ENCODE data around the gene MANF.

MANF gene

DNA sequence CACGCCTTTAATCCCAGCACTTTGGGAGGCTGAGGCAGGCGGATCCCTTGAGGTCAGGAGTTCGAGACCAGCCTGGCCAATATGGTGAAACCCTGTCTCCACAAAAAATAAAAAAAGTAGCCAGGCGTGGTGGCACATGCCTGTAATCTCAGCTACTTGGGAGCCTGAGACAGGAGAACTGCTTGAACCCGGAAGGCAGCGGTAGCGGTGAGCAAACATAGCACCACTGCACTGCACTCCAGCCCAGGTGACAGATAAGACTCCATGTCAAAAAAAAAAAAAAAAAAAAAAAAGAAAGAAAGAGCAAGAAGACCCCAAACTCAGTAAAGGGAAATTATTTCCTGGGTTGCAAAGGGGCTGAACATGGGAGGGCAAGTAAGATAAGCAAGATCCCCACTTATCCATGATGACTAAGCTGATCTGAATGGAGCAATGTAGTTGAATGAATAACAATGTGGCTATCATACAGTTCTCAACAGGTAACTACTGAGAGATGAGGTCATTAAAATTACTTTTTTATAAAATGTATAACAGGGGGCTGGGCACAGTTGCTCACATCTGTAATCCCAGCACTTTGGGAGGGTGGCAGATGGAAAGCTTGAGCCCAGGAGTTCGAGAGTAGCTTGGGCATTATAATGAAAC lies 52.0 kb downstream of the MANF start:
- no peak for DNase-seq
